HG03280 (cell line): Measurements from ENCODE around the gene PPIL4.
"Not testable (repeated sequence)": the region's sequence is repeated elsewhere in the genome, so short reads cannot be mapped to it uniquely, and the experiment has no call there.

Source experiments
- ATAC-seq: cut with Tn5 transposase; IDR thresholded peaks from one replicate; pipeline ENCODE4 v1.9.1; 2021; ENCODE audit warnings: mild to moderate bottlenecking, moderate library complexity; ENCODE audit not compliant: unreplicated experiment

The PPIL4 gene

DNA sequence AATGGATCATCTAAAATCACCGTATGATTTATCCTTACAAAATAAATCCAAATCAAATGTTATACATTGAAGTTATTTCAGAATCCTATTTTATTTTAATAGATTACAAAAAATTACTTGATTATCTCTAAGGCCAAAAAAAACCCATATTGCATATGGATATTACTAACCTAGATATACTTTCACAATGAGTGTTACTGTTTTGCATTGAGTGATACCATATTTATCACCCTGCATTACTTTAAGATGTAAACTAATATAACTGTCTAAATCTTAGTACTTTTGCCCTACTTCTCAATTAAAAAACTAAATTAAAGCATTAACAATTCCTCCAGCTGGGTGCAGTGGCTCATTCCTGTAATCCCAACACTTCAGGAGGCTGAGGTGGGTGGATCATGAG lies 11.1 kb downstream of the PPIL4 start:
- no peak for ATAC-seq

DNA sequence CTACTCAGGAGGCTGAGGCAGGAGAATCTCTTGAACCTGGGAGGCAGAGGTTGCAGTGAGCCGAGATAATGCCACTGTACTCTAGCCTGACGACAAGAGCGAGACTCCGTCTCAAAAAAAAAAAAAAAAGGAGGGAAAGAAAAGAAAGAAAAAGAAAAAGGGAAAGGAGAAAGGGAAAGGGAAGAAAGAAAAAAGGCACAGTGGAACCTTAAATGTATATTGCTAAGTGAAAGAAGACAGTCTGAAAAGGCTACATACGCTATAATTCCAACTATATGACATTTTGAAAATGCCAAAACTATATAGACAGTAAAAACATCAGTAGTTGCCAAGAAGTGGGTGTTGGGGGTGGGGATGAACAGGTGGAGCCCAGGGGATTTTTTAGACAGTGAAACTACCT lies 16.2 kb downstream of the PPIL4 start:
- ATAC-seq = no peak

GRCh38 chr6:149515494-149515893 lies 30.3 kb downstream of the PPIL4 start:
- ATAC-seq = no peak

- ATAC-seq = no peak
Measured at GRCh38 chr6:149513915-149514314, 31.9 kb downstream of the PPIL4 start.

GRCh38 chr6:149510793-149511512 lies 34.9 kb downstream of the PPIL4 start:
- no peak for ATAC-seq

- no peak for ATAC-seq
Measured at GRCh38 chr6:149508485-149508884, 37.4 kb downstream of the PPIL4 start.

- no peak for ATAC-seq
Measured at GRCh38 chr6:149503872-149504271, 42.0 kb downstream of the PPIL4 start.

- ATAC-seq = no peak
Measured at GRCh38 chr6:149503276-149503675, 42.6 kb downstream of the PPIL4 start.

- no peak for ATAC-seq
Measured at GRCh38 chr6:149501768-149502167, 44.1 kb downstream of the PPIL4 start.

DNA sequence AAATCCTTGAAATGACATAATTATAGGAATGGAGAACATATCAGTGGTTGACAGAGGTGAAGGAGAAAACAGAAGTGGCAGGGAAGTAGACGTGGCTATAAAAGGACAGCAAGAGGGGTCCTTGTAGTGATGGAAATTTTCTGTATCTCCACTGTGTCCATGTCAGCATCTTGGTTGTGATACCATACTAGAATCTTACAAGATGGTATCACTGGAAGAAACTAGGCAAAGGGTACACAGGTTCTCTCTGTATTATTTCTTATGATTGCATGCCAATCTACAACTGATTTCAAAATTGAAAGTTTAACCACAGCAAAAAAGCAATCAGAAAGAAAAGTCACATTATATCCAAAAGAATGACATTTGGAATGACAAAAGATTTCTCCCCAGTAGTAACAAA lies 44.6 kb downstream of the PPIL4 start:
- ATAC-seq = no peak

DNA sequence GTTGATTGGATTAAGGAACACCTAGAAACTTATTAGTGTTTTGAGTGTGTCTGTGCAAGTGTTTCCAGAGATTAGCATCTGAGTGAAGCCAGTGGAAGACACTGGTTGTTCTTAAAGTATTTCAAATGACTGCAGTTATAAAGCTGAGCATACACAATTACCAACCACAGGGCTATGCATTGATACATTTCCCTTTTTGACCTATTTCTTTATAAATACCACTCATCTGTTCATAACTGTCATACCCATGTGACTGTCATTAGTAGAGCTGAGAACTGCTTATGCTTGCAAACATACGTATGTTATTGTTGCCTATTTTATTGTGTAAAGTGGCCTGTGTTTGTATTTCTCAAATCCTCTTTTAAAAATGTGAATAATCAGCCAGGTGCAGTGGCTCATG lies 45.7 kb downstream of the PPIL4 start:
- ATAC-seq = no peak

DNA sequence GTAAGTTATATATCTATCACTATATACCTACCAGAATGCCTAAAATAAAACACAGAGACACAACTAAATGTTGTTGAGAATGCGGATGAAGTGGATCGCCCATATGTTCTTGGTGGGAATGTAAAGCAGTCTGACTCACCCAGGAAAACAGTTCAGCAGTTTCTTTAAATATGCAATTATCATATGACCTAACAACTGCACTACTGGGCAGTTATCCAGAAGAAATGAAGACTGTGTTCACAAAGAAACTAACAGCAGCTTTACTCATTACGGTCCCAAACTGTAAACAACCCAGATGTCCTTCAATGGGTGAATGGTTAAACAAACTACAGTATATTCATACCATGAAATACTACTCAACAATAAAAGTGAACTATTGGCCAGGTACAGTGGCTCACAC lies 46.8 kb downstream of the PPIL4 start:
- ATAC-seq = no peak

DNA sequence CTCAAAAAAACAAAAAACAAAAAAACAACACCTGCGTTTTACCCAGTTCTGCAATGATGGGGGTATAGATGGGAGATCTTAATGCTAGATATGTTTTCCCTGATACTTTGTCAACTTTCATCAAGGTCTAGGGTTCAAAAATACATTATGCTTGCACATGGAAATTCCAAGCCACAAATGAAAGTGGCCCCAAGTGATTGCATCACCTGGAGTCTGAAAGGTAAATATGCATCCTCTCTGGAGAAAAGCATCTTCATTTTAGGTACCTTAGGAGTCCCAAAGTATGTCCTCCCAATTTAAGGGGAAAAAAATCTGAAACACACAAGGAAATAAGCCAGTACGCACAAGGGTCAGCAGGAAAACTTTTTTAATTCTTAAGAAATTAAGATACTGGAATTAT lies 48.5 kb downstream of the PPIL4 start:
- no peak for ATAC-seq

- ATAC-seq = not testable (repeated sequence)
Measured at GRCh38 chr6:149496597-149496996, 49.2 kb downstream of the PPIL4 start.

DNA sequence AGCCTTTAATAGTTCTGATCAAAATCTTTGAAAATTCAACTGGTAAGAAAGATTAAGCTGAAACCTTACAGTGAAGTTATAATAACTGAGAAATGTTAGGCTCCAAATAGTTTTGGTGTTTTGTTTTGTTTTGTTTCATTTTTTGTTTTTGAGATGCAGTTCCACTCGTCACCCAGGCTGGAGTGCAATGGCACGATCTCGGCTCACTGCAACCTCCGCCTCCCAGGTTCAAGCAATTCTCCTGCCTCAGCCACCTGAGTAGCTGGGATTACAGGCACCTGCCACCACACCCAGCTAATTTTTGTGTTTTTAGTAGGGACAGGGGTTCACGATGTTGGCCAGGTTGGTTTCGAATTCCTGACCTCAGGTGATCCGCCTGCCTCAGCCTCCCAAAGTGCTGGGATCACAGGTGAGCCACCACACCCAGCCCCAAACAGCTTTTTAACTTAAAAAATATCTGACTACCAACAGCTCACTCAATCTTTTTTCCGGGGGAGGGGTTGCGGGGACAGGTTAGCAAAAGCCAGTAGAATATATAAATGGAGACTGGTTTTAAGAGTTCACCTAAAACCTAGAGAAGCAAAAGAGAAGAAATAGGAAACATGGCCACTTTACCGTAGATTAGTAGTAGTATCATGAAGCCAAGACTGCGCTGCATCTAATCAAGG lies 50.4 kb downstream of the PPIL4 start:
- not testable (repeated sequence) for ATAC-seq

DNA sequence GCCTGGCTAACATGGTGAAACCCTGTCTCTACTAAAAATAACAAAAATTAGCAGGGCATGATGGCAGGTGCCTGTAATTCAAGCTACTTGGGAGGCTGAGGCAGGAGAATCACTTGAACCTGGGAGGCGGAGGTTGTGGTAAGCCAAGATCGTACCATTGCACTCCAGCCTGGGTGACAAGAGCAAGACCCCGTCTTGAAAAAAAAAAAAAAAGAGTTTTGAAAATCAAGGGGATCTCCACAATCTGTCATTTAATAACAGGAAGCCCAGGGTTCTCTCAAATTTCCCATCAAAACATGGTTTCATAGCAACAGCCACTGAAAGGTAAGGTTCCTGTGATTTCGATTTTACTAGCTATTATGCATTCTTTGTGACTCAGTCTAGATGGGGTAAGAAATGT lies 51.0 kb downstream of the PPIL4 start:
- ATAC-seq = peak; percentile 78

DNA sequence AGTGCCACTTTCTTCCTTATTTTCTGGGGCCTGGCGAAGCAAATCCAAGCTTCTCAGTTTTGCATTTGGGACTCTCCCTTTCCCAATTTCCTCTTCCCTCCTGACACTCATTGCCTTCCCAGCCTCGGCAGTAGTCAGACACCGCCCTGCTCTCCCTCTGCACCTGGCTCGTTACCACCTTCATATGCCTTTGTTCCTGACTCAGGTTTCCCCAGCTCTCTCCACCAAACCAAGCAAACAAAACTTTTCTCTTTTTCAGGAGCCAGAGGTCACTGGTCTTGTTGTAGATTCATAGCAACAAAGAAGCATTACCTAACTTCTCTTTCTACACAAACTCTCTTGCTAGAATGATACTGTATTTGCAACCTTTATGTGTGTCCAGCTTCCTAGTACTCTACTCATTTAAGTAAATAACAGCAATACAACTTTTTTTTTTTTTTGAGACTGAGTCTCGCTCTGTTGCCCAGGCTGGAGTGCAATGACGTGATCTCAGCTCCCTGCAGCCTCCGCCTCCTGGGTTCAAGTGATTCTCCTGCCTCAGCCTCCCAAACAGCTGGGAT lies 52.0 kb downstream of the PPIL4 start:
- ATAC-seq = no peak

DNA sequence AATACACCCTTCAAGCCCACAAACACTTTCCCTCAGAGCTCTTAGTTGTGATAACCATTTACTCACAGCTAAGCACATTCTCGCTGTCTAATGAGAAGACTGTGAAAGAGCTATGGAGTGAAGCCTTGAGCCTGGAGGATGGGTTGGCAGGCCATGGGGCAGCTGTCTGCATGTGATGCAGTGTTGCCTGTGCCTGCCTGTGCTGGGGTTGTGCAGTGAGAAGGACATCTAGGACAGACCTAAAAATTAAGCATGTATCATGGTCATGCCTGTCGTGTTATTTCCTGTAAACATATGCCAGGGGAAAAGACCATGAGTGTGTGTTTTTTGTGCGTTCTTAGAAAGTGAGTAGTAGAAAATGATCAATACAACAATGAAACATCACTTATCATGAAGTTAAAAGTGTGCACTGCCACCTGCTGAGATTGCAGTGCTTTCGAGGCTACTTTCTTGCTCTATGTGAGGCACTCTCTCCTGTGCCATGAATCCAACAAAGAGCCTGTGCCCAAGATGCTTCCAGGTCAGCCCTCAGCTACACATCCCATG lies 53.0 kb downstream of the PPIL4 start:
- ATAC-seq = no peak

DNA sequence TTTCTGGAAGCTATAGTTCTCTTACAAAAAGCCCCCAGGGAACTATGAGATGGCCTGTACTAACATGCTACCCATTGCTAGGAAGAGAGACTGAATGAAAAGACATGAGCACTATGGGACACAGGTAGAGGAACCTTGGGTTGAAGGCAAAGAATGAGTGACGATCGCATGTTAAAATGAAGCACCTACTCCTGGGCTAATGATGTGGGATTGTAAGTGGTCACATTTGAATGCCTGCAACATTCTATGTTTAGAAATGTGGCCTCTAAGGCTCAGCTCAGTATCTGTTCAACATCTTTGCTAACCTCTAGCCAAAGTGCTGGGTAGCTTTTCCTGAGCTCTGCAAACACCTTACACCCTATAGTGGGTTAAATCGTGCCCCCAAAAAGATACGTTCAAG lies 55.9 kb downstream of the PPIL4 start:
- ATAC-seq = no peak

- ATAC-seq = no peak
Measured at GRCh38 chr6:149488815-149489214, 57.0 kb downstream of the PPIL4 start.

DNA sequence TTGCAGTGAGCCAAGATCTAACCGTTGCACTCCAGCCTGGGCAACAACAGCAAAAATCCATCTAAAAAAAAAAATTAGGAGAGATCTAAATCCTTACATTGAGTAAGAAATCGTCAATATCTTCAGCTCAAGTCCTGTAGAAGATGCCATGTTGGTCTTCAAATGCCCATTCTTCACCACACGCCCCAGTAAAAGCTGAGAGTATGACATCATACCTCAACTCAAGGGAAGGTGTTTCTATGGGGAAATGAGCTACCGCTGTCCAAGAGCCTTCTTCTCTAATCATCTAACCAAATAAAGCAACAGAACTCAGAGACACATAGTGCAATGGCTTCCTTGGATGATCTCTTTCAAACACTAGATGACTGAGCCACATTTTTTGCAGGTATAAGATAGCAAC lies 58.5 kb downstream of the PPIL4 start:
- ATAC-seq = no peak
